HG03571 (cell line): ENCODE data around the gene GAS7.

Source experiments
- ATAC-seq: cut with Tn5 transposase; IDR thresholded peaks from one replicate; pipeline ENCODE4 v1.9.1; 2021; ENCODE audit not compliant: unreplicated experiment

The GAS7 gene

GRCh38 chr17:10139577-10139976, 58.8 kb downstream of the GAS7 start:
- ATAC-seq, result no peak

DNA sequence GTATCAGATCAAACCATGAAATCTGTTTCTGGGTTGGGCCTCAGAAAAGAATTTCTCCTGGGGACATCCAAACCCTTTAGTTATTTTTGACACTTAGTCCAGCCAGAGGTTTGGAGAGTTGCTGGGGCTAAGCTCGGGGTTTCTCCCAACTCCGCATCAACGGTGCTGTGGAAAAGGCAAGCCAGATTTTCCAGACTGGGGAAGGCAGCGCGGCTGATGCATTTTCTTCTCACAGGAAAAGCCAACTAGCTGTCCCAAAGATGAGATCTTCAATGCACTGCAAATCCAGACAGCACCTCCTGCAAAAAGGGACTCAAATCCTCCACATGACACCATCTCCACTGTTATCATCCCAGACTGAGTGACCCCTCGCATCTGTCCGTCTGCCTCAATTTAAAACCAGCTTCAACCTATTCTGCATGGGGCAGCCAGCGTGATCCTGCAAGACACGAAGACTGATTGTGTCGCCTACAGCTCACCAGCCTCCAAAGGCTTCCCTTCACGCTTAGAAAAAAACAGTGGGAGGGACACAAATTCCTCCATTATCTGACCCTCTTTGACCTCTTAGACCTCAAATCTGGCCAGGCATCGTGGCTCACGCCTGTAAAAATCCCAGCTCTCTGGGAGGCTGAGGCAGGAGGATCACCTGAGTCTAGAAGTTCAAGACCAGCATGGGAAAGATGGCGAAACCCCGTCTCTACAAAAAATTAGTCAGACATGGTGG, 62.0 kb downstream of the GAS7 start:
- no peak for ATAC-seq

DNA sequence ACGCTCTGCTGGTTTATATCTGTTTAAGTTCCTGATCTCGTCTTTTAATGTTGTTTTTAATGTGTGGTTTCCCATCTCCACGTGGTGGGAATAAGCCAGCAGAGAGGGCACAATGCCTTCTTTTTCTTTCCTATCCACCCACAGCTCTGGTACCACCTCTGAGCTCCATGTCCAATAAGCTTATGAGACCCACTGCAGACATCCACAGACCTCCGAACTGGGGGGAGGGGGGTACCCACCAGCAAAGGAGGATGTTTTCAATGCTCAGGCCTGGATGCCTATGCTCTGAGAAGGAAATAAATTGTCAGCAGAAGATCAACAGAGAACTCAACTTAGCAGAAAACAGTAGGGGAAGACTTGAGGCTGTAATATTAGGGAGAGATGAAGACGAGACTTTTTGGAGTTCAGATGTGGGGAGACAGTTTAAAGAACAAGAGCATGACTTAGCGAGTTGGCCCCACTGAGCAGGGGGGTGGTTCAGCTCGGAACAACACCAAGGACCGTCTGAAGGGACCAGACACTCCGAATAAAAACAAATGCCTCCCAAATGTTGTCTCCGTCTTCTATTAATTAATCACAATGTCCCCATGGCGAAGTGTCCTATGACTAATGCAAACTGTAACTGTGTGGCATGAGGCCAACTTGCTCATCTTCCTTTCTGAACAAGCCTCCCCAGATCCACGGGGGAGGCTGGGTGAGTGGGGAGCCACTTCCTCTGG, 62.7 kb downstream of the GAS7 start:
- no peak for ATAC-seq

GRCh38 chr17:10130677-10131076, 67.7 kb downstream of the GAS7 start:
- ATAC-seq, result no peak

- ATAC-seq, result no peak
Observed at GRCh38 chr17:10130263-10130662, 68.1 kb downstream of the GAS7 start.

GRCh38 chr17:10127819-10128425, 70.5 kb downstream of the GAS7 start:
- no peak for ATAC-seq

- no peak for ATAC-seq
Observed at GRCh38 chr17:10126616-10127501, 71.5 kb downstream of the GAS7 start.

DNA sequence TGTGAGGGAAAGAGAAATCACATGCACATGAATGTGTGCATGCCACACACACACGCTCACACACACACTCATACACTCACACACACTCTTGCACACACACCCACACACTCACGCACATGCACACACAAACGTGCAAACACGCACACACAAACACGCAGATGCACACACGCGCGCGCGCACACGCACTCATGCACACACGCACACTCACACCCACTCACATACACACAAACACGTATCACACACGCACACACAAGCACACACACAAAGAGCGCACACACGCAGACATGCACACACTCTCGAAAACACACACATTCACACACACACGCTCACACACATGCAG, 72.2 kb downstream of the GAS7 start:
- no peak for ATAC-seq

GRCh38 chr17:10125531-10126275, 72.7 kb downstream of the GAS7 start:
- ATAC-seq, result no peak

- ATAC-seq, result no peak
Observed at GRCh38 chr17:10123093-10123492, 75.3 kb downstream of the GAS7 start.

DNA sequence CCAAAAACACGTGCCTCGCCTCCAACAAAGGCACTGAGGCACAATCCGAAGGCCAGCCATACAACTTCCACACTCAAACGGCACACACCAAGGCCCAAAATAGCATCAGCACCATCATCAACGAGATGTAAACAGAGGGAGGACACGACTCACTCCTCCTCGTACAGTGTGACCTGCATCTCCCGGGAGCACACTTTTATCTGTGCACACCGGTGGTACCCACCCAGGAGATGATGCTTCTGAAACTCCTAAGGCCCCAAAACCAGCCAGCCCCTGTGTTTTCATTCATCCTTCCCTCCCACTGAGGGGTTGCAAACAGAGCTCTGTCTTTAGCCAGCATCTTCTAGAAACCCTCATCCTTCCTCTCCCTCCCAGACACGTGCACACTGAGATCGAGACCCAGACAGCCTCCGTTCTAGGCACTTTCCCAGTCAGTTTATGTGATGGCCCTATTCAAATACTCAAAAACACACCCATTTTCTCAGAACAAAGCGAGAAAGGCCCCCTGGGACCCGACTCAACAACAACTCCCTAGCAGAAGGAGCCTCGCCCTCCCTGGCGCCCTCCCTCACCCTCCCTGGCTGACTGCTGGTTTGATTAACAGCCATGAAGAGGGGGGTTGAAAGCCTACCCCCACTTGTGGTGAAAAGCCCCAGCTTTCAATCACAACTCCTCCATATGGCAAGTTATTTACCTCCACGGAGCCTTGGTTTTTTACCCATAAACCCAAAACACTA, 76.3 kb downstream of the GAS7 start:
- no peak for ATAC-seq

DNA sequence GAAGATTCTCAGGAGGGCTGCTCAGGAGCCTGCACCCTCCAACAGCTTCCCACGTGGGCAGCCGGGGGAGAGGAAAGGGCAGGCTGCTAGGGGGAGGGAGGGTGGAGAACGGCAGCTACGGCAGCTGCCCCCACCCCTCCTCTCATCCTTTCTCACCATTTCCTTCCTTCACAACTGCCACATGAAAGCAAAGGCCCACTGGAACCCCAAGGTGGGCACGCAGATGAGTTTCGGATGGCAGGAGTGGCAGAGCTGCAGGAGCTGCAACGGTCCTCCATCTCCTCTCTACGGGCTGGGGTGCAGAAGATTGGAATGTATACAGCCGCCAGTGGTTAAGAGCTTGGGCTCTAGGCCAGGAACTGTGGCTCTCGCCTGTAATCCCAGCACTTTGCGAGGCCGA, 77.7 kb downstream of the GAS7 start:
- no peak for ATAC-seq

GRCh38 chr17:10120109-10120485, 78.3 kb downstream of the GAS7 start:
- ATAC-seq, result no peak

GRCh38 chr17:10119203-10120108, 79.0 kb downstream of the GAS7 start:
- ATAC-seq, result no peak

GRCh38 chr17:10118788-10119130, 79.6 kb downstream of the GAS7 start:
- ATAC-seq, result no peak

GRCh38 chr17:10117581-10118001, 80.8 kb downstream of the GAS7 start:
- no peak for ATAC-seq

- ATAC-seq, result no peak
Observed at GRCh38 chr17:10116753-10117420, 81.5 kb downstream of the GAS7 start.

DNA sequence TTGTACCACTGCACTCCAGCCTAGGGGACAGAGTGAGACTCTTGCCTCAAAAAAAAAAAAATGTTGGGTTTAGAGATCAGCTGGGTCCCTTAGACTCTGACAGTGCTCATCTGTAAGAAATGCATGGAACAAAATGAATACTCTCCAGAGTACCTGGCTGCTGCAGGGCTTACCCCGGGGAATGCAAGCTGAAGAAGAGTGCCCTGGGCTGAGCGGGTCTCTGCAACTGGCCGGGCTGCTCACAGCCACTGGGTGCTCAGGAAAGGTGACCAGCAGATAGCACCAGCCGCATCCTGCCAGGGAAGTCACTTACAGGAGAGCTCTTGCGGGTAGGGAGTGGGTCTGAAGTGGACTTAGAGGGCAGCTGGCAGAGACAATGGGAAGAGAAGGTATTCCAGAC, 82.1 kb downstream of the GAS7 start:
- no peak for ATAC-seq

- no peak for ATAC-seq
Observed at GRCh38 chr17:10115536-10115932, 82.9 kb downstream of the GAS7 start.
